Ascending aorta (tissue), 2 donors: Measurements from ENCODE around the gene TRIM39. TPM values are rescaled to one million over a fixed set of nuclear protein-coding genes. Genes with fewer than 3 reads are reported as not detected.
A peak's percentile ranks its signal among the peaks of the same experiment; 100 is the strongest.
"Not testable (repeated sequence)": the region's sequence is repeated elsewhere in the genome, so short reads cannot be mapped to it uniquely, and the experiment has no call there.

Experiments used
- DNase-seq, 2 donors: peaks; one replicate each; pipeline ENCODE4 v3.0.0-alpha.2; 2019; ENCODE audit warnings: low spot score in 2 of 2
- H3K27ac ChIP-seq, 2 donors: fragments of 200-600 bp; sonication (generic); one replicate each; pipeline ENCODE4 v1.5.1; 2016 to 2017; ENCODE audit warnings: mild to moderate bottlenecking in 1 of 2
- H3K27me3 ChIP-seq: fragments of 200-600 bp; sonication (generic); one replicate; pipeline ENCODE4 v1.5.1; 2017
- H3K36me3 ChIP-seq, 2 donors: fragments of 200-600 bp; sonication (generic); one replicate each; pipeline ENCODE4 v1.5.1; 2016
- H3K4me1 ChIP-seq, 2 donors: fragments of 200-600 bp; sonication (generic); one replicate each; pipeline ENCODE4 v1.5.1; 2016 to 2017; ENCODE audit warnings: mild to moderate bottlenecking in 1 of 2
- H3K4me3 ChIP-seq, 2 donors: fragments of 200-600 bp; sonication (generic); one replicate each; pipeline ENCODE4 v1.5.1; 2016 to 2017; ENCODE audit warnings: mild to moderate bottlenecking in 1 of 2
- H3K9me3 ChIP-seq, 2 donors: fragments of 200-600 bp; sonication (generic); one replicate each; pipeline ENCODE4 v1.5.1; 2016
- CTCF ChIP-seq, 3 experiments: fragments of 200-600 bp in 2 of 3; fragments of 450-650 bp in 1 of 3; sonication (generic) in 2 of 3; IDR thresholded peaks; one replicate each; pipeline ENCODE4 v1.5.1; 2016 to 2019; ENCODE audit warnings: antibody characterized with exemption in 3 of 3, mild to moderate bottlenecking in 1 of 3, moderate library complexity in 1 of 3
- intact Hi-C: fragments of 100-400 bp; cut with DNase I; formaldehyde crosslinking; loops from one replicate; pipeline ENCODE4 v1.15.1; 2023
- total RNA-seq: library from RNA; depleted of rRNA; stranded (reverse); fragments of >200 nt; gene quantifications from one replicate; pipeline ENCODE4 v1.1.0, GENCODE V29; 2016

Gene TRIM39
- 2.8 TPM for total RNA-seq

GRCh38 chr6:30326526-30327231 is at the start of gene TRIM39:
TRIM39 (plus strand) TSS chr6:30326927; CDS start chr6:30329318, 2,391 bp downstream.
- H3K4me1 ChIP-seq: peaks cover 0 to 20% of the 10 kb centered on the region in 2 donors
- peaks cover 25% of the 10 kb centered on the region in 2 donors for H3K36me3 ChIP-seq
- TF ChIP-seq CTCF (IDR thresholded peaks at IDR 0.05): no peak
- H3K4me3 ChIP-seq: peak within 1 kb of the TSS; percentile 76 to 95
- peak within 1 kb of the TSS; percentile 97 to 99 for H3K27ac ChIP-seq
- H3K27me3 ChIP-seq: no peaks in the 10 kb centered on the region
- no peaks in the 10 kb centered on the region for H3K9me3 ChIP-seq
- intact Hi-C loops: loop anchor here (1.0 to 10.0 kb wide), 6 partner anchors 19 to 946 kb away; partner anchors contain the start of genes HLA-C, PPP1R11, RPP21 and TRIM26
- DNase-seq: peak; percentile 47 to 93

GRCh38 chr6:30280988-30281387 is 45.7 kb upstream of the TRIM39 start:
- intact Hi-C loops, H3K27ac ChIP-seq, H3K4me3 ChIP-seq, DNase-seq, H3K36me3 ChIP-seq, H3K27me3 ChIP-seq, H3K4me1 ChIP-seq: not testable (repeated sequence)
- peaks cover 66 to 91% of the 10 kb centered on the region in 2 donors for H3K9me3 ChIP-seq

- no peaks in the 10 kb centered on the region for H3K4me1 ChIP-seq
- no peak overlapping the region for H3K27ac ChIP-seq
- peaks cover 70 to 98% of the 10 kb centered on the region in 2 donors for H3K9me3 ChIP-seq
- DNase-seq: no peak
- no peak overlapping the region for H3K4me3 ChIP-seq
- H3K27me3 ChIP-seq: no peaks in the 10 kb centered on the region
- H3K36me3 ChIP-seq: no peaks in the 10 kb centered on the region
- no peak for TF ChIP-seq CTCF (IDR thresholded peaks at IDR 0.05)
- intact Hi-C loops: no loop called here
Observed at GRCh38 chr6:30282522-30282921, 44.2 kb upstream of the TRIM39 start.

- Histone ChIP-seq H3K4me3 (no peak overlapping the region), H3K9me3 (peaks cover 66 to 94% of the 10 kb centered on the region in 2 donors), H3K4me1 (no peaks in the 10 kb centered on the region), H3K27ac (no peak overlapping the region), H3K27me3 (no peaks in the 10 kb centered on the region), H3K36me3 (peaks cover 2 to 3% of the 10 kb centered on the region in 2 donors)
- intact Hi-C loops: no loop called here
- TF ChIP-seq CTCF (IDR thresholded peaks at IDR 0.05): no peak
- no peak for DNase-seq
Observed at GRCh38 chr6:30283761-30284160, 43.0 kb upstream of the TRIM39 start.

GRCh38 chr6:30287139-30287538 is 39.6 kb upstream of the TRIM39 start:
- Histone ChIP-seq H3K27me3 (no peaks in the 10 kb centered on the region), H3K4me1 (no peaks in the 10 kb centered on the region), H3K9me3 (peaks cover 41 to 62% of the 10 kb centered on the region in 2 donors), H3K4me3 (no peak overlapping the region), H3K27ac (no peak overlapping the region), H3K36me3 (peaks cover 5 to 34% of the 10 kb centered on the region in 2 donors)
- intact Hi-C loops: no loop called here
- DNase-seq: no peak
- TF ChIP-seq CTCF (IDR thresholded peaks at IDR 0.05): no peak

- no peak for TF ChIP-seq CTCF (IDR thresholded peaks at IDR 0.05)
- H3K4me3 ChIP-seq: no peak overlapping the region
- no peak overlapping the region for H3K27ac ChIP-seq
- no peaks in the 10 kb centered on the region for H3K27me3 ChIP-seq
- intact Hi-C loops: no loop called here
- peaks cover 0 to 4% of the 10 kb centered on the region in 2 donors for H3K9me3 ChIP-seq
- no peak for DNase-seq
- peaks cover 23 to 48% of the 10 kb centered on the region in 2 donors for H3K36me3 ChIP-seq
- H3K4me1 ChIP-seq: no peaks in the 10 kb centered on the region
Observed at GRCh38 chr6:30295837-30296236, 30.9 kb upstream of the TRIM39 start.
